GM21381 (cell line): Measurements from ENCODE around the gene PLXNA4.

Experiments
- ATAC-seq: cut with Tn5 transposase; IDR thresholded peaks from one replicate; pipeline ENCODE4 v1.9.1; 2021; ENCODE audit warnings: mild to moderate bottlenecking, moderate library complexity; ENCODE audit not compliant: unreplicated experiment

Gene PLXNA4

GRCh38 chr7:132108563-132108962, 467.7 kb downstream of the PLXNA4 start:
- ATAC-seq, result no peak

GRCh38 chr7:132106491-132106890, 469.8 kb downstream of the PLXNA4 start:
- ATAC-seq, result no peak

- ATAC-seq, result no peak
Measured at GRCh38 chr7:132105096-132105495, 471.2 kb downstream of the PLXNA4 start.

GRCh38 chr7:132103718-132104117, 472.6 kb downstream of the PLXNA4 start:
- no peak for ATAC-seq

GRCh38 chr7:132102942-132103341, 473.3 kb downstream of the PLXNA4 start:
- ATAC-seq, result no peak

- no peak for ATAC-seq
Measured at GRCh38 chr7:132102391-132102790, 473.9 kb downstream of the PLXNA4 start.

GRCh38 chr7:132100981-132101380, 475.3 kb downstream of the PLXNA4 start:
- ATAC-seq, result no peak

GRCh38 chr7:132100483-132100882, 475.8 kb downstream of the PLXNA4 start:
- ATAC-seq, result no peak

- no peak for ATAC-seq
Measured at GRCh38 chr7:132099163-132099562, 477.1 kb downstream of the PLXNA4 start.

GRCh38 chr7:132098327-132098726, 477.9 kb downstream of the PLXNA4 start:
- ATAC-seq, result no peak

GRCh38 chr7:132097550-132098134, 478.6 kb downstream of the PLXNA4 start:
- no peak for ATAC-seq

- no peak for ATAC-seq
Measured at GRCh38 chr7:132095111-132095765, 481.0 kb downstream of the PLXNA4 start.

GRCh38 chr7:132092106-132092505, 484.2 kb downstream of the PLXNA4 start:
- no peak for ATAC-seq

GRCh38 chr7:132091706-132092105, 484.6 kb downstream of the PLXNA4 start:
- no peak for ATAC-seq

- no peak for ATAC-seq
Measured at GRCh38 chr7:132090444-132090843, 485.8 kb downstream of the PLXNA4 start.

GRCh38 chr7:132089356-132089755, 486.9 kb downstream of the PLXNA4 start:
- no peak for ATAC-seq

- no peak for ATAC-seq
Measured at GRCh38 chr7:132087421-132087820, 488.8 kb downstream of the PLXNA4 start.

- no peak for ATAC-seq
Measured at GRCh38 chr7:132084776-132085388, 491.4 kb downstream of the PLXNA4 start.

GRCh38 chr7:132083537-132084123, 492.6 kb downstream of the PLXNA4 start:
- ATAC-seq, result no peak

GRCh38 chr7:132083126-132083525, 493.1 kb downstream of the PLXNA4 start:
- ATAC-seq, result no peak

- ATAC-seq, result no peak
Measured at GRCh38 chr7:132082394-132082793, 493.9 kb downstream of the PLXNA4 start.

- no peak for ATAC-seq
Measured at GRCh38 chr7:132081686-132082085, 494.6 kb downstream of the PLXNA4 start.
